GM21526 (cell line): ENCODE results near the gene SYNPO2.
"Not testable (repeated sequence)": the region's sequence is repeated elsewhere in the genome, so short reads cannot be mapped to it uniquely, and the experiment has no call there.

Source experiments
- ATAC-seq: cut with Tn5 transposase; IDR thresholded peaks from one replicate; pipeline ENCODE4 v1.9.1; 2021; ENCODE audit warnings: moderate library complexity; ENCODE audit not compliant: unreplicated experiment, low FRiP score

The SYNPO2 gene

DNA sequence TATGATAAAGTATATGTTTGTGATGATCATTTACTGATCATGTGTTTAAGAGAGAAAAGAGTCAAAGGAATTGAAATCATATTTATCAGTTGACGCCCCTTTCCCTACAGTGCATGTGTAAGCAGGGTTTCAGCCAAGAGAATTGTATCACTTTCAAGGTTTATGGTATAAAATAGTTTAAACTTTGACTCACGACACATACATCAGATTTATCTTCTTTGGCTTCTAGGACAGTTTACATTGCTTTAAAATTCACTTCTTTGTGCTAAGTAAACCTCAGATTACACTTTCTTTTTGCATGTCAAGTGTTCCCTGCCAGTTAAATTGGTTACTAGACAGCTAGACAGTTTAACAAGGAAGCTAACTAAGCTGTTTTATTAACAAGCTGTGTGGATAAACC, 160.7 kb downstream of the SYNPO2 start:
- no peak for ATAC-seq

DNA sequence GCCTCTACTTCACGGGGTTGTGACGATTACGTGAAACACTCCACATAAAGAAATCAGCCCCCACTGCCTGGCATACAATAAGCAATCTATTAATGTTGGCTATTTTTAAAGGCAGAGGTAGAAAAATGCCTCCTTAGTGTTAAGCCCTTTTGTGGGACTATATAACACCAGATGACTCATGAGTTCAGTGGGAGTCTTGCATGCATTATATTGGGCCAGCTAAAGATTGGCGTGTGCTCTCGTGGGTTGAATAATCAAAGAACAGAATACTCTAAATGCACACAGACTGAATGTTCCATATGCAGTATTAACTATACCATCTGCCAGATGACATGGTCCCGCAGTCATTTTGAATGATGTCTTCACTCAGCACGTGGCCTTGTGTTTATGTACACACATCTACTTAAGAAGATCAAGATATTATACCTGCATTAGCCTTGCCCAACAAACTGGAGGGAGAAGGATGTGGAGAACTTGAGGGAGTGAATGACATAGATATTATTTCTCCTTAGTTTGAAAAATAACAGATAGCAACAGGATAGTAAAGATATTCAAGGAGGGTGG, 162.0 kb downstream of the SYNPO2 start:
- no peak for ATAC-seq

GRCh38 chr4:119053245-119053644, 164.6 kb downstream of the SYNPO2 start:
- ATAC-seq = no peak

DNA sequence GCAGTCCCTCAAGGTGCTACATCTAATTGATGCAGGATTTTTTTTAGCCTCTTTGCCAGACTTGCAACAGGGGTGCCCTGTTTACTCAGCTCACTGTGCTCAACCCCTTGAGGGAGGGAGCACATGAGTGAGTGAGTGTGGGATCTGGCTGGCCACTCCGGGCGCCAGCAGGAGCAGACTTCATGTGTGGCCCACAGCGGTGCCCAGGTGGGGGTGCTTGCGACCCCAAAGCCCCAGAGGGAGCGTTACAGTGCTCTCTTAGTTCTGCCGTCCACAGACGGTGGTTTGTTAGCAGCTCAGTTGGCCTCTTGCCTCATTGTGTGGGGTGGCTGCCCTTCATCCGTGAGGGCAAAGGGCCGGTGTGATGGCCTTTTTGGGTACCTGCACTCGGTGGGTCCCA, 165.3 kb downstream of the SYNPO2 start:
- no peak for ATAC-seq

DNA sequence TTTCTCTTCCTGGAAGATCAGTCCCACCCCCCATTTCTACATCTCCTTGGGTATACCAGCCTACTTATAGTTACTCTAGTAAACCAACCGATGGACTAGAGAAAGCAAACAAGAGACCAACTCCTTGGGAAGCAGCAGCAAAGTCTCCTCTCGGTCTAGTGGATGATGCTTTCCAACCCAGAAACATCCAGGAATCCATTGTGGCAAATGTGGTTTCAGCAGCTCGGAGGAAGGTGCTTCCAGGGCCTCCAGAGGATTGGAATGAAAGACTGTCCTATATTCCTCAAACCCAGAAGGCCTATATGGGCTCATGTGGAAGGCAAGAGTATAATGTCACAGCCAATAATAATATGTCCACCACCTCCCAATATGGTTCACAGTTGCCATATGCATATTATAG, 168.8 kb downstream of the SYNPO2 start:
- ATAC-seq = no peak

- ATAC-seq = no peak
These were observed 170.6 kb downstream of the SYNPO2 start for GRCh38 chr4:119059221-119059620.

DNA sequence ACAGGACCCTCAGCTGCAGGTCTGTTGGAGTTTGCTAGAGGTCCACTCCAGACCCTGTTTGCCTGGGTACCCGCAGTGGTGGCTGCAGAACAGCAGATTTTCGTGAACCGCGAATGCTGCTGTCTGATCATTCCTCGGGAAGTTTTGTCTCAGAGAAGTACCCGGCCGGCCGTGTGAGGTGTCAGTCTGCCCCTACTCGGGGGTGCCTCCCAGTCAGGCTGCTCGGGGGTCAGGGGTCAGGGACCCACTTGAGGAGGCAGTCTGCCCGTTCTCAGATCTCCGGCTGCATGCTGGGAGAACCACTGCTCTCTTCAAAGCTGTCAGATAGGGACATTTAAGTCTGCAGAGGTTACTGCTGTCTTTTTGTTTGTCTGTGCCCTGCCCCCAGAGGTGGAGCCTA, 178.5 kb downstream of the SYNPO2 start:
- ATAC-seq = not testable (repeated sequence)

DNA sequence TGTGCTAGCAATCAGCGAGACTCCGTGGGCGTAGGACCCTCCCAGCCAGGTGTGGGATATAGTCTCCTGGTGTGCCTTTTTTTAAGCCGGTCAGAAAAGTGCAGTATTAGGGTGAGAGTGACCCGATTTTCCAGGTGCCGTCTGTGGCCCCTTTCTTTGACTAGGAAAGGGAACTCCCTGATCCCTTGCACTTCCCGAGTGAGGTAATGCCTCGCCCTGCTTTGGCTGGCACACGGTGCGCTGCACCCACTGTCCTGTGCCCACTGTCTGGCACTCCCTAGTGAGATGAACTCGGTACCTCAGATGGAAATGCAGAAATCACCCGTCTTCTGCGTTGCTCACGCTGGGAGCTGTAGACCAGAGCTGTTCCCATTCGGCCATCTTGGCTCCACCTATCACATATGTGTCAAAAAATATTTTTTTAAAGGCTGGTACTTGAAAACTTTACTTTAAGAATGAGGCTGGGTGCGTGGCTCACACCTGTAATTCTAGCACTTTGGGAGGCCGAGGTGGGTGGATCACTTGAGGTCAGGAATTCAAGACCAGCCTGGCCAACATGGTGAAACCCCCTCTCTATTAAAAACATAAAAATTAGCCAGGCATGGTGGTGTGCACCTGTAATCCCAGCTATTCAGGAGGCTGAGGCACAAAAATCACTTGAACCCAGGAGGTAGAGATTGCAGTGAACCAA, 179.2 kb downstream of the SYNPO2 start:
- ATAC-seq = not testable (repeated sequence)

DNA sequence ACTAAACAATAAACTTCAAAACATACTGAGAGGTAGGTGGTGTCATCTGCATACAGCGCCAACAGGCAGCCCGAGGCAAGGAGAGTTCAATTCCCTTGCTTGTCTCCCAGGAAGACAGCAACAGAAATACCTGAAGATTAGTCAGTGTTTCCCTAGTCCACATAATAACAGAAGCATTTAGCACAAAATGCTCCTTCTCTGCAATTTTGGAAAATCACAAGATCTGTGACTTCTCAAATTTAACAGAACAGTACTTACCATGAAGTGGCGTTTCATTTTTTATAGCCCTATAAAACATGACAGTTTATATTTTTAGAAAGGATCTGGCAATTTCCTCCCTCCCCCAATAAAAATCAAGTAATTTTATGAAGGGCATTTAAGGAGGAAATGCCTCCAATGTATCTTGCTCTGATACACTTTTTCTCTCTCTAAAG, 179.9 kb downstream of the SYNPO2 start:
- no peak for ATAC-seq

DNA sequence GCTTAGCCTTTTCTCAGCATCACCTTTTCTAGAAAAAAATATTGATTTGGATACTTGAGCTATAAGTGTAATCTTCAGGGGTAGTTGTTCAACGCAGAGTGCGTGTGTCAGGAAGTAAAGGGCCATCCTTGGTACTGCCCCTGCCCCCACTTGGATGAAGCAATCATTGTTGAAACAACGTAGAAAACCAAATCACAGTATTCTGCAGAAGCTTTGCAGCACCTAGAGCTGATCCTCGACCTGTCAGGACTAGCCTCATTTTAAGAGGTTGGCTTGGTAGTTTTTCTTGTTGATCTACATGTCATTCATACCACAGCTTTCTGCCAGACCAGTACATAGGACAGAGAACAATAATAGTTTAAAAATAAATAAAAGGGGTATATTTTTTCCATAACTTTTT, 181.6 kb downstream of the SYNPO2 start:
- no peak for ATAC-seq

DNA sequence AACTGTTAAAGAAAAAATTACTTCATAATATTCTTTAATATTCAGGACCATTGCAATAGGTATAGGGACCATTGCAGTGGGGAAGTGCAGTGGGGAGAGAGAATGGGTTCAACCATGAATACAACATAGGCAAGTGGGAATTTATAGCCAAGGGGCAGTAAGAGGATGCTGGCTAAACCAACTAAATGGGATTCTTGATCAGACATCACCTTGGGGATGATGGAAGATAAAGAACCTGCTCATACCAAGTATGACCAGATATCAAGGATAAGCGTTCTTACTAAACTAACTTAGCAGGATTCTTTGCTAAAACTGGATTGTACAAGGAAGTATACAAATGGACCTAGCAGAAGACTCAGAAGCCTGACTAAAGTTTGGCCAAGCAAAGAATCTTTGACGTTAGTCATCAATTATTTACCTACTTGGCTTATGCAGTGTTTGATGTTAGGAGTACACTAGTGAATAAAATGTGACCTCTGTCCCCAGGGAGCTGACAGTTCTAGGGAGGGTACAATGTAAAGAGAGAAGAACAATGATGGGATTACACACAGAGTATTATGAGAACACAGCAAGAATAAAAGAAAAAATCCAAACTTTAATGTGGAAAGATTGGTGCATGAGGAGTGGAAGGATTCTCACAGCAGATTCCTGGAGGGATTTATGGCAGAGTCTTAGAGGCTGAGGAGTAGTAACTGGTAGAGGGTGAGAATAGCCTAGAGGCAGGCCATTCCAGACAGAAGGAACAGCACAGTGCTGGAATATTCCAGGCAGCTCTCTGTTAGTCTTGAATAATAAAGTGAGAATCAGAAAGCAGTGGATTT, 192.3 kb downstream of the SYNPO2 start:
- ATAC-seq = no peak

- no peak for ATAC-seq
These were observed 192.8 kb downstream of the SYNPO2 start for GRCh38 chr4:119081542-119081859.

DNA sequence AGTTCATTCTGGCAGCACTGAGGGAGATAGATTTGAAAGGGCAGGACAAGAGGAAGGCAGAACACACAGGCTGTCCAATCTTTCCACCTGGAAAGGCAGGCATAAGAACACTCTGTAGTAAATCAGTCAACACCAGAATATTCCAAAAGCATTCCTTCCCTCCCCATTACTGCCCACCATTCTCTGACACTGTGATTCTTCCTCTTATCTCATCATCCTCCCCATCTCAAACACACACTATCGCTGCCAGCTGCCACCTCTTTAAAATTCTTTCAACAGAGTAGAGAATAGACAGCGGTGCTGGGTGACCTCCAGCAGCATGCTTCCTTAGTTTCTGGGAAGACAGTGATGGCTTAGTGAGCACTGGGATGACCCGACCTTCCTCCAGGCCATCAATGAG, 193.3 kb downstream of the SYNPO2 start:
- no peak for ATAC-seq

DNA sequence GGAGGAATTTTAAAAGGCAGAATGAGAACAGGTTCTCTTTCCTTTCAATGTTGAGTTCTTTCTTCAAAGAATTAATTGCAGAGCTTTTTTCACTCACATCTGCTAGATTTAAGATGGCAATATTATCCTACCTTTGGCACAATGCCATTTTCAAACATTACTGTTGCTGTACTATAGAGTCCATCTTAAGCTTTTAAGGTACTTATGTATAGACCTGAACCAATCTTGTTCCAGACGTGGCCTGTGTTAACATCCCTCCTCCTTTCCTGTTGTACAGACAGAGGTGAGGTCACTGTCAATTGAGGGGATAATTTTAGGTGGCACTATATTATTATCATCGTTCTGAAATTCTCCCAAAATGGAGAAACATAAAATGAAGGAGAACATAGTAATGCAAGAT, 194.0 kb downstream of the SYNPO2 start:
- ATAC-seq = no peak

DNA sequence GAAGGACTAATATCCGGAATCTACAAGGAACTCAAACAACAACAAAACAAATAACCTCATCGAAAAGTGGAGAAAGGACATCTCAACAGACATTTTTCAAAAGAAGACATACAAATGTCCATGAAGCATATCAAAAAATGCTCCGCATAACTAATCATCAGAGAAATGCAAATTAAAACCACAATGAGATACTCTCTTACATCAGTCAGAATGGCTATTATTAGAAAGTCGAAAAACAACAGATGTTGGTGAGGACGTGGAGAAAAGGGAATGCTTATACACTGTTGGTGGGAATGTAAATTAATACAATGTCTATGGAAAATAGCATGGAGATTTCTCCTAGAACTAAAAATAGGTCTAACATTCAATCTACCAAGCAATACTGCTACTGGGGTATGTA, 195.9 kb downstream of the SYNPO2 start:
- ATAC-seq = no peak

DNA sequence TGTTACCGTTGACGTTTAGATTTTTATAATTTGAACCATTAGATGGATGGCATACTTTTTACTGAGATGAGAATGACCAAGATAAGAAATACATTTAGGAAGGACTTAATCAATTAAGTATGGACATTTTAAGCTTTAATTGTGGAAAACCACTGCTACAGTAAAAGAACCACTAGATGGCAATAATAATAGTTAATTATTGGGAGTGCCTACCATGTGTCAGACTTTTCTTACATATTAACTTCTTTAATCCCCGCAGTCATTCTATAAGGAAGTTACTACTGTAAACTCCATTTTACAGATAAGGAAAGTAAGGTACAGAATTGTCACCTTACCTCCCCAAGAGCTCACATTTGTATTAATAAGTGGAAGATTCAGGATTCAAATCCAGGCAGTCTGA, 198.5 kb downstream of the SYNPO2 start:
- no peak for ATAC-seq

DNA sequence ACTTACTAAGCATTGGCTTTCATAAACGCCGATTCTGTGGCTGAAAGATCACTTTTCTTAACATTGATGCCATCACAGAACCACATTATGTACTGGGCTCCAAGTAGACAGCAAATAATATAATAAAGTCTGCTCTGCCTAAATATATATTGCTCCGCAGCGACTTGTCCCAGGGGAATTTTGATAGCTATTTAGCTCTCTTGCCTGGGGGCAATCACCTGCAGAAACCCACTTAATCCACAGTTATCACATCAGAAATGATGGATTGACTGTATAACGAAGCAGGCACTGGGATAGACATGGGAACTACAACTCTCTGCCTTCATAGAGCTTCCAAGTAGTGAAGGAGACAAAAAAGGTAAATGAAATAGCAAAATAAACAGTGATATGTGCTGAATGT, 199.0 kb downstream of the SYNPO2 start:
- no peak for ATAC-seq

GRCh38 chr4:119093042-119093827, 204.6 kb downstream of the SYNPO2 start:
- no peak for ATAC-seq

- ATAC-seq = no peak
These were observed 208.7 kb downstream of the SYNPO2 start for GRCh38 chr4:119097282-119097900.

- ATAC-seq = no peak
These were observed 209.7 kb downstream of the SYNPO2 start for GRCh38 chr4:119098306-119098705.
